Kidney (tissue), 14 donors: ENCODE data around the gene FOXN3. TPM values are rescaled to one million over a fixed set of nuclear protein-coding genes. Genes with fewer than 3 reads are reported as not detected.

ENCODE experiments used
- DNase-seq, 5 donors: peaks; one replicate each; pipeline ENCODE4 v3.0.0-alpha.2; 2013 to 2020
- FAIRE-seq: peaks from 2 replicates; lab custom pipeline; 2012; peaks lifted over from hg19 to GRCh38; lab: Jason Lieb, UNC
- H3K27ac ChIP-seq, 2 donors: one replicate each; pipeline ENCODE4 v1.7.0; 2013; ENCODE audit warnings: low read depth in 2 of 2, low read length in 2 of 2, inconsistent platforms in 1 of 2
- H3K27me3 ChIP-seq: one replicate; pipeline ENCODE4 v1.7.1; 2013; ENCODE audit warnings: low read length, inconsistent platforms; ENCODE audit not compliant: control insufficient read depth, insufficient read depth
- H3K36me3 ChIP-seq, 3 donors: one replicate each; pipeline versions ENCODE4 v1.7.0 to v1.7.1; 2013; ENCODE audit warnings: low read length in 3 of 3, control low read depth in 1 of 3, inconsistent platforms in 1 of 3; ENCODE audit not compliant: insufficient read depth in 3 of 3, control insufficient read depth in 2 of 3
- H3K4me1 ChIP-seq, 3 donors: one replicate each; pipeline versions ENCODE4 v1.7.0 to v1.7.1; 2013; ENCODE audit warnings: low read length in 3 of 3, inconsistent platforms in 1 of 3, low read depth in 1 of 3; ENCODE audit not compliant: control insufficient read depth in 2 of 3, insufficient read depth in 2 of 3
- H3K4me3 ChIP-seq, 3 donors: one replicate each; pipeline versions ENCODE4 v1.7.0 to v1.8.1; 2013; ENCODE audit warnings: low read length in 3 of 3, control low read depth in 1 of 3, inconsistent platforms in 1 of 3
- H3K9ac ChIP-seq, 3 donors: one replicate each; pipeline versions ENCODE4 v1.7.0 to v1.7.1; 2013; ENCODE audit warnings: low read length in 3 of 3, control low read depth in 1 of 3, inconsistent platforms in 1 of 3
- H3K9me3 ChIP-seq, 3 donors: one replicate each; pipeline versions ENCODE4 v1.7.0 to v1.7.1; 2013; ENCODE audit warnings: low read length in 3 of 3, control low read depth in 1 of 3, inconsistent platforms in 1 of 3; ENCODE audit not compliant: control insufficient read depth in 2 of 3, insufficient read depth in 1 of 3
- CTCF ChIP-seq: IDR thresholded peaks from 3 replicates; pipeline ENCODE4 v1.5.1; 2012; ENCODE audit warnings: mild to moderate bottlenecking, moderate library complexity, borderline replicate concordance; ENCODE audit not compliant: insufficient read depth; ENCODE audit errors: extremely low read depth
- intact Hi-C: fragments of 100-400 bp; cut with DNase I; formaldehyde crosslinking; loops from one replicate; pipeline ENCODE4 v1.11.1; 2022
- polyA plus RNA-seq: library from polyadenylated mRNA; stranded (reverse); fragments of 350-450 nt; fragmentation: Illumina TruSeq; extraction: RNeasy Lipid Tissue Mini Kit (QIAGEN cat#74804); gene quantifications from one replicate; pipeline ENCODE4 v1.2.3, GENCODE V29; 2014; ENCODE audit warnings: low read depth, low replicate concordance; ENCODE audit not compliant: insufficient read depth
- total RNA-seq: library from RNA; stranded (reverse); fragmentation: NEBNext Ultra II Directional; extraction: Animal tissue kit (Norgen Biotek cat#: 25700); gene quantifications from one replicate; pipeline ENCODE4 v1.2.1, GENCODE V29; 2021
- donor health status: control.
- donor health status: control.
- donor health status: control.
- donor health status: control.
- donor health status: control.
- donor health status: DM: yes; HTN: yes; CAD: no.
- donor health status: Normal renal cell carcinoma (clear cell type).

FOXN3 gene
- total and polyA plus RNA-seq, 2 donors from 2014 or later, result 6.4 to 50.1 TPM

GRCh38 chr14:89384636-89385035 lies 32.4 kb downstream of the FOXN3 start:
- FAIRE-seq, result no peak
- intact Hi-C loops, result no loop called here
- Histone ChIP-seq H3K27ac (no peak overlapping the region), H3K4me3 (no peak overlapping the region), H3K36me3 (no peaks in the 10 kb centered on the region), H3K9ac (no peak overlapping the region), H3K9me3 (no peaks in the 10 kb centered on the region), H3K27me3 (no peaks in the 10 kb centered on the region), H3K4me1 (peaks cover 0 to 7% (median 0%) of the 10 kb centered on the region in 3 donors)
- DNase-seq, result no peak
- no peak for TF ChIP-seq CTCF

- FAIRE-seq, result no peak
- Histone ChIP-seq H3K4me1 (peaks cover 0 to 7% (median 0%) of the 10 kb centered on the region in 3 donors), H3K27ac (no peak overlapping the region), H3K36me3 (no peaks in the 10 kb centered on the region), H3K9me3 (no peaks in the 10 kb centered on the region), H3K9ac (no peak overlapping the region), H3K4me3 (no peak overlapping the region), H3K27me3 (no peaks in the 10 kb centered on the region)
- intact Hi-C loops, result no loop called here
- DNase-seq, result no peak
- TF ChIP-seq CTCF, result no peak
Observed at GRCh38 chr14:89384023-89384422, 33.0 kb downstream of the FOXN3 start.

- Histone ChIP-seq H3K9me3 (no peaks in the 10 kb centered on the region), H3K9ac (no peak overlapping the region), H3K36me3 (no peaks in the 10 kb centered on the region), H3K4me3 (no peak overlapping the region), H3K27ac (no peak overlapping the region), H3K27me3 (no peaks in the 10 kb centered on the region), H3K4me1 (peaks cover 0 to 7% (median 0%) of the 10 kb centered on the region in 3 donors)
- FAIRE-seq (no peak), DNase-seq (no peak)
- no peak for TF ChIP-seq CTCF
- intact Hi-C loops, result no loop called here
Observed at GRCh38 chr14:89382901-89383845, 33.9 kb downstream of the FOXN3 start.
